ENCODE results near the gene PDS5B.

DNA sequence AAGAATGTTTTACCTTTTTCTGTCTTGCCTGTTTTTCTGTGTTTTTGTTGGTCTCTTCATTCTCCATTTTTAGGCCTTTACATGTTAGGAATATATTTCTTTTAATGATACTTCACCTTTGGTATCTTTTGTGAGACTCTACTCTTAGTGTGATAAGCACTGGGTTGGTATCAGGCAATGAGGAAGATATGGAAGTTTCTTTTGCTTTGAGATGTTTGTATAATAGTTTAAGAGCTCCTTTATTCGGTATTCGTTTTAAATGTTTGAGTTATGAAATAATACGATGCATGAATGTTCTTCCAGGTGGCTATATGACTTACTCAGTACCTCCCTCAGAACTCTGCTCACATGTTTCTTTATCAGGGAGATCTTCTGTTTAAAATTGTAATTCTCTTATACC is 144.8 kb downstream of the PDS5B start:
- TF ChIP-seq, protein P1, sequence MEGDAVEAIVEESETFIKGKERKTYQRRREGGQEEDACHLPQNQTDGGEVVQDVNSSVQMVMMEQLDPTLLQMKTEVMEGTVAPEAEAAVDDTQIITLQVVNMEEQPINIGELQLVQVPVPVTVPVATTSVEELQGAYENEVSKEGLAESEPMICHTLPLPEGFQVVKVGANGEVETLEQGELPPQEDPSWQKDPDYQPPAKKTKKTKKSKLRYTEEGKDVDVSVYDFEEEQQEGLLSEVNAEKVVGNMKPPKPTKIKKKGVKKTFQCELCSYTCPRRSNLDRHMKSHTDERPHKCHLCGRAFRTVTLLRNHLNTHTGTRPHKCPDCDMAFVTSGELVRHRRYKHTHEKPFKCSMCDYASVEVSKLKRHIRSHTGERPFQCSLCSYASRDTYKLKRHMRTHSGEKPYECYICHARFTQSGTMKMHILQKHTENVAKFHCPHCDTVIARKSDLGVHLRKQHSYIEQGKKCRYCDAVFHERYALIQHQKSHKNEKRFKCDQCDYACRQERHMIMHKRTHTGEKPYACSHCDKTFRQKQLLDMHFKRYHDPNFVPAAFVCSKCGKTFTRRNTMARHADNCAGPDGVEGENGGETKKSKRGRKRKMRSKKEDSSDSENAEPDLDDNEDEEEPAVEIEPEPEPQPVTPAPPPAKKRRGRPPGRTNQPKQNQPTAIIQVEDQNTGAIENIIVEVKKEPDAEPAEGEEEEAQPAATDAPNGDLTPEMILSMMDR (IDR thresholded peaks at IDR 0.05): no peak
- no peak for TF ChIP-seq EZH2 (IDR thresholded peaks at IDR 0.05)
